OCI-LY3 (cell line): ENCODE results near the gene EXOC4.

ENCODE experiments used
- H2AFZ ChIP-seq: fragments of 200-600, 300-600 bp; shearing (Covaris generic); 2 replicates; pipeline ENCODE4 v1.6.0; 2014; ENCODE audit warnings: antibody characterized with exemption, low read depth, low read length
- H3K27ac ChIP-seq: fragments of 200-600, 300-600 bp; sonication (generic); 2 replicates; pipeline ENCODE4 v1.5.1; 2014; ENCODE audit warnings: mild to moderate bottlenecking, low read length, moderate library complexity, mixed read lengths
- H3K27me3 ChIP-seq: fragments of 200-600, 300-600 bp; sonication (generic); 2 replicates; pipeline ENCODE4 v1.6.1; 2014; ENCODE audit warnings: low read depth, low read length, mixed read lengths
- H3K36me3 ChIP-seq: fragments of 200-600, 300-600 bp; sonication (generic); replicated peaks from 2 replicates; pipeline ENCODE3; 2014; ENCODE audit warnings: low read depth, low read length, mixed read lengths
- H3K4me1 ChIP-seq: fragments of 300-600, 200-600 bp; sonication (generic); 2 replicates; pipeline ENCODE4 v1.6.1; 2014; ENCODE audit warnings: low read length, mixed read lengths
- H3K4me2 ChIP-seq: fragments of 200-600, 300-600 bp; sonication (generic); 2 replicates; pipeline ENCODE4 v1.6.1; 2014; ENCODE audit warnings: low read length, mixed read lengths
- H3K4me3 ChIP-seq: fragments of 300-600, 200-600 bp; sonication (generic); 2 replicates; pipeline ENCODE4 v1.5.1; 2014; ENCODE audit warnings: antibody characterized with exemption, mild to moderate bottlenecking, low read length, moderate library complexity
- H3K79me2 ChIP-seq: fragments of 300-600, 200-600 bp; shearing (Covaris generic); 2 replicates; pipeline ENCODE4 v1.6.1; 2014; ENCODE audit warnings: mild to moderate bottlenecking, low read length, mixed read lengths
- H3K9ac ChIP-seq: fragments of 300-600, 200-600 bp; shearing (Covaris generic); 2 replicates; pipeline ENCODE4 v1.6.0; 2014; ENCODE audit warnings: mild to moderate bottlenecking, low read length, moderate library complexity
- H3K9me3 ChIP-seq: fragments of 200-600, 300-600 bp; shearing (Covaris generic); 2 replicates; pipeline ENCODE4 v1.6.1; 2014; ENCODE audit warnings: low read length, mixed read lengths; ENCODE audit not compliant: insufficient read depth
- H4K20me1 ChIP-seq: fragments of 200-600, 300-600 bp; sonication (generic); 2 replicates; pipeline ENCODE4 v1.6.1; 2016; ENCODE audit warnings: low read length, mixed read lengths; ENCODE audit not compliant: insufficient read depth
- EZH2phosphoT487 ChIP-seq: fragments of 200-600 bp; shearing (Covaris generic); IDR thresholded peaks from 2 replicates; pipeline ENCODE4 v1.6.1; 2018; ENCODE audit warnings: antibody characterized with exemption, mixed run types, low read depth
- TF ChIP-seq, protein P1 (sequence below): fragments of 200-600, 300-600 bp; sonication (generic); IDR thresholded peaks from 2 replicates; pipeline ENCODE4 v1.5.1; 2014; ENCODE audit warnings: antibody characterized with exemption, low read length, low read depth

EXOC4 gene

DNA sequence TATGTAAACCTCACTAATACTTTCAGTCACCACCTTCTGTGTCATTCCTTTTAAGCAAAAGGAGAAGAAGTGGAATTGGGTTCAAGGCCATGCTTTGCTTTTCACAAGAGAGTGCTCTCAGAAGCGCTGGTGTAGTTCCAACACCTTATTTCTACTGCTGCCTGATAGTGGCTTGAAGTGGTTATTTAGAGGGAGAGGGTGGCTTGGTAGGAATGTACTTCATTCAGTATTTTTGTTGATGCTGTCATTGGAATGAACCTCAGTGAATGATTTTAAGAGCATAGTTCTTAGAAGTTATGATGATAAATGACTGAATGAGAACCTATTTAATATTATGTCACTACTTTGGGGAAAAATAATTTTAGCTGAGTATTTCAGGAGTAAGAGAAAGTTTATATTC is 396.7 kb downstream of the EXOC4 start:
- Histone ChIP-seq H3K27ac (no peak overlapping the region), H2AFZ (no peak overlapping the region), H3K4me3 (no peak overlapping the region), H3K36me3 (no peaks in the 10 kb centered on the region), H4K20me1 (no peaks in the 10 kb centered on the region), H3K9ac (no peak overlapping the region), H3K9me3 (no peaks in the 10 kb centered on the region), H3K27me3 (no peaks in the 10 kb centered on the region), H3K79me2 (no peaks in the 10 kb centered on the region), H3K4me2 (no peak overlapping the region), H3K4me1 (no peaks in the 10 kb centered on the region)
- TF ChIP-seq, protein P1, sequence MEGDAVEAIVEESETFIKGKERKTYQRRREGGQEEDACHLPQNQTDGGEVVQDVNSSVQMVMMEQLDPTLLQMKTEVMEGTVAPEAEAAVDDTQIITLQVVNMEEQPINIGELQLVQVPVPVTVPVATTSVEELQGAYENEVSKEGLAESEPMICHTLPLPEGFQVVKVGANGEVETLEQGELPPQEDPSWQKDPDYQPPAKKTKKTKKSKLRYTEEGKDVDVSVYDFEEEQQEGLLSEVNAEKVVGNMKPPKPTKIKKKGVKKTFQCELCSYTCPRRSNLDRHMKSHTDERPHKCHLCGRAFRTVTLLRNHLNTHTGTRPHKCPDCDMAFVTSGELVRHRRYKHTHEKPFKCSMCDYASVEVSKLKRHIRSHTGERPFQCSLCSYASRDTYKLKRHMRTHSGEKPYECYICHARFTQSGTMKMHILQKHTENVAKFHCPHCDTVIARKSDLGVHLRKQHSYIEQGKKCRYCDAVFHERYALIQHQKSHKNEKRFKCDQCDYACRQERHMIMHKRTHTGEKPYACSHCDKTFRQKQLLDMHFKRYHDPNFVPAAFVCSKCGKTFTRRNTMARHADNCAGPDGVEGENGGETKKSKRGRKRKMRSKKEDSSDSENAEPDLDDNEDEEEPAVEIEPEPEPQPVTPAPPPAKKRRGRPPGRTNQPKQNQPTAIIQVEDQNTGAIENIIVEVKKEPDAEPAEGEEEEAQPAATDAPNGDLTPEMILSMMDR = no peak
- TF ChIP-seq EZH2phosphoT487 = no peak

DNA sequence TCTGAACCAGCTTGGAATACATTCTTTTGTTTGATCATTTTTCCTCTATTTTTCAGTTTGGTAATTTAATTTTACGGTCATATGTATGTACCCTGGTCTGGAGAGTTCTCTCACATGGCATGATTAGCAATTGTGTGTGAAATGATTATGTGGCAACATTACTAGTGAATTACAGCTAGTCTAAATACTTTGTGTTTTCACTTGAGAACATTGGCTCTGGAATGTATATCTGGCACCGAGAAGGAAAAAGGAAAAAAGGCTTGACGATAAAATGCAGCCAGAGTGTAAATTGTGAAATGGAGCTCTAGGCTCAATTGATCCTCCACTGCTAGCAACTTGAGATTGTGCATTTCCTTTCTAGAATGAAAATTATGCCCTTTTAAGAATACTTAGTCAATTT is 397.2 kb downstream of the EXOC4 start:
- Histone ChIP-seq H3K9me3 (no peaks in the 10 kb centered on the region), H3K27ac (no peak overlapping the region), H3K79me2 (no peaks in the 10 kb centered on the region), H2AFZ (no peak overlapping the region), H3K4me1 (no peaks in the 10 kb centered on the region), H4K20me1 (no peaks in the 10 kb centered on the region), H3K4me3 (no peak overlapping the region), H3K9ac (no peak overlapping the region), H3K27me3 (no peaks in the 10 kb centered on the region), H3K4me2 (no peak overlapping the region), H3K36me3 (no peaks in the 10 kb centered on the region)
- TF ChIP-seq, protein P1 = no peak

DNA sequence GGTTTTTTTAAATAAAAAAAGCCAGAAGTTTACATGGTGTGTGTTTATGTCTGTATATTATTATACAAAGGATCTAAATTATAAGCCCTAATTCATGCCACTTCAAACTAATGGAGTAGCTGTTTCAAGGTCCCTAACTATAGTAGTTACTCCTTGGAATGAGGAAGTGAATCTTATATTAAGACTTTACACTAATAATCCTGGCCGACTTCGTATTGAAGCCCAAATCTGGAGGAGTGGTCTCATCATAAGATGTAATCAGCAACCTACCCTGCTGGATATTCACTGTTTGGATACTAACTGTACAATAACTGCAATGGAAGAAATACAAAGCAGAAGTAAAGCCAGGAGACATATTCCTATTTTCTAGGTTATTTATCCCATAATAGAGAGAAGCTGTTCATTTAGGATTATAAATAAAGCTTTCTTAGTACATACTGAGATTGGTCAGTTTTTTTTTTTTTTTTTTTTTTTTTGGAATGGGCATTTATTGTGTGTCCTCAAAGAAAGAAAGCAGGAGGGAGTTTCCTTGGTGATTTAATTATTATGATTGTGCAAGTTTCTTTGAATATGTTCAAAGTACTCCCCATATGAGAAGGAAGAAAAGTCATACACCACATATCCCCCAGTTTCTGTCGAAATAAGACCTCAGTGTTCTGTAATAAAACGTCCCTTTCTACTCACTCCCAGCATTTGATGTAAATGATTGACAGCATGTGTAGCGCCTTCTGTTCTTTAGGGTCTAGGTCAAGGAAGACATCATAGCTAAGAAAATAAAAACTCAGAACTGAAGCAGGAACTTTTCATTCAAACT is 397.8 kb downstream of the EXOC4 start:
- Histone ChIP-seq H3K4me3 (no peak overlapping the region), H3K4me1 (no peaks in the 10 kb centered on the region), H3K79me2 (no peaks in the 10 kb centered on the region), H3K4me2 (no peak overlapping the region), H4K20me1 (no peaks in the 10 kb centered on the region), H3K36me3 (no peaks in the 10 kb centered on the region), H3K9me3 (no peaks in the 10 kb centered on the region), H3K9ac (no peak overlapping the region), H2AFZ (no peak overlapping the region), H3K27me3 (no peaks in the 10 kb centered on the region), H3K27ac (no peak overlapping the region)
- TF ChIP-seq, protein P1 = no peak
- TF ChIP-seq EZH2phosphoT487 = no peak

DNA sequence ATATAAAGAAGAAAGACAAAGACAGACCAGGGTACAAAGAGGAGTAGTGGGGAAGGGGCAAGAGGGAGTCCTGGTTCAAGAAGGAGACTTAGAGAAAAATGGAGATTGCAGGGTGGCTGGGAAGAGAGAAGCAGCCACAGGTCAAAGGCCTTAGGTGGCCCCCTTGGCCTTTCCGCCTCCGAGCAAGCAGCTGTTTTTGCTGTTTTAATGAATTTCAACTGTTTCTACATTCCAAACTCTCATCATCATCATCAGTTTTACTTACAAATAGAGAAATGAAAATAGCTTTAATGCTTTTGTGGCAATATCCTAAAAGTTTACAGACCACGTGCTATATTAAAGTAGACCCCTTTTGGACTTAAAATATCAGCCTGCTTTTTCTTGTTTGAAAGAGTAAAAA is 399.7 kb downstream of the EXOC4 start:
- H3K9ac ChIP-seq = no peak overlapping the region
- H4K20me1 ChIP-seq = no peaks in the 10 kb centered on the region
- H3K27ac ChIP-seq = no peak overlapping the region
- H3K4me2 ChIP-seq = no peak overlapping the region
- H3K27me3 ChIP-seq = no peaks in the 10 kb centered on the region
- no peaks in the 10 kb centered on the region for H3K36me3 ChIP-seq
- no peaks in the 10 kb centered on the region for H3K4me1 ChIP-seq
- no peaks in the 10 kb centered on the region for H3K79me2 ChIP-seq
- no peaks in the 10 kb centered on the region for H3K9me3 ChIP-seq
- TF ChIP-seq, protein P1 = no peak
- TF ChIP-seq EZH2phosphoT487 = no peak
- H2AFZ ChIP-seq = no peak overlapping the region
- no peak overlapping the region for H3K4me3 ChIP-seq
